NCI-H2196 (cell line): ENCODE measurements around the gene CMIP.

Experiments
- DNase-seq: peaks from one replicate; lab custom pipeline; 2025; ENCODE audit not compliant: unreplicated experiment; lab: John Stamatoyannopoulos, UW

The CMIP gene

DNA sequence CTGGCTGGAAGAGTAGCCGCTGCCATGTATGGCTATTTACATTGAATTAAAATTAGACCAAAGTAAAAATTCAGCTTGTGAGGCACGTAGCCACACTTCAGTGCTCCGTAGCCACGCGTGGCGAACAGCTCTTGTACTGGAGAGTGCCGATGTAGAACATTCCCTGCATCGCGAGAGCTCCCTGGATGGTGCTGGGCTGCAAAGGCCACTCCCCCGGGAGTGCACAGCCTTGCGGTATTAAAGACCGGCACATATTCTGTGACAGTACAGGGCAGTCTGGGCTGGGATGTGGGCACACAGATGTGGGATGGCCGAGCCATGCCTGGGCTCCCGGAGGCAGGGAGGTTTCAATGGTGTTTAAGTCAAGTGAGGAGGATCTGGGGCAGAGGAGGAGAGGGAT is 102.2 kb downstream of the CMIP start:
- DNase-seq = no peak

DNA sequence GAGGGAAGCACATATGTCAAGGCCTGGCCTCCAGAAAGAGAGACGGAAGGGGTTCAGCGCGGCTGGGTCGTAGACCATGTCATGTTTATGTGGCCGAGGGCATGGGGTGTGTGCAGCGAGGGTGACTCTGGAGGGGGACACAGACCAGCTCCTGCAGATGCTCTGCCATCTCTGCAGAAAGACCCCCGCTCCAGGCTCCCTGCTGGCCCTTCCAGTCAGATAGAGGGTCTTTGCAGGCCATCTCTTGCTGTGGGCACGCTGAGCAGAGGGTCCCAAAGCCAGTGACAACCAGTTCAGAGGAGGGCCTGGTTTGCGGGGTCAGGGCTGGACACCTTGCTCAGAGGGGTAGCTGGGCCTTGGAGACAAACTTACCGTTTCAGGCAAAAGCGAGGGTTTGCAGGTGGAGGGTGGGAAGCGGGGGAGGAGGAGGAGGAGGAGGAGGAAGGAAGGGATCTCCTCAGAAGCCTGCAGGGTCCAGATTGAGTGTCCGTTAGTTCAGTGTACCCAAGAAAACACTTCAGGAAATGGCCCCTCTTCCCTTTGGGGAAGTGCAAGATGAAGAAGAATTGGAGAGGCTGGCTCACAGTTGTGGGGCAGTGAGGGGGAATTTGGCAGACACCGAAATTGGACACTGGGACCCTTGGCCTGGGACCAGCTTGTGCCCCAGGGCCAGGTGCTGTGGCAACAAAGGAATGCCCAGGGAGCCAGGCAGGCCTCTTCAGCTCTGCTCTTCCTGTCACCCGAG is 102.8 kb downstream of the CMIP start:
- no peak for DNase-seq

DNA sequence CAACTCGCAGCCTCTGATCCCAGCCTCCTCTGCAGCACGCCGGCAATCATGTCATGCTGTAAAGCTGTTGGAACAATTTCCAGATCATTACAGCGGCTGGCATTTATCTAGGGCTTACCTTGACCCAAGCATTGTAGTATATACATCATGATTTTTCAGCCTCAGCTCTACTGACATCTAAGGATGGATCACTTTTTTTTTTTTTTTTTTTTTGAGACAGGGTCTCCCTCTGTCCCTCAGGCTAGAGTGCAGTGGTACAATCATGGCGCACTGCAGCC is 103.3 kb downstream of the CMIP start:
- DNase-seq = no peak

DNA sequence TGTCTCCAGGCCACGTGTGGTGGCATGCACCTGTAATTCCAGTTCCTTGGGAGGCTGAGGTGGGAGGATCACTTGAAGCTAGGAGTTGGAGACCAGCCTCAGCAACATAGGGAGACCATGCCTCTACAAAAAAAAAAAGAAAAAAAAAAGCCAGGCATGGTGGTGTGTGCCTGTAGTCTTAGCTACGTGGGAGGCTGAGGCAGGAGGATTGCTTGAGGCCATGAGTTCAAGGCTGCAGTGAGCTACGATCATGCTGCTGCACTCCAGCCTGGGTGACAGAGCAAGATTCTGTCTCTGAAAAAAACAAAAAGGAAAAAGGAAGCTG is 103.9 kb downstream of the CMIP start:
- no peak for DNase-seq

DNA sequence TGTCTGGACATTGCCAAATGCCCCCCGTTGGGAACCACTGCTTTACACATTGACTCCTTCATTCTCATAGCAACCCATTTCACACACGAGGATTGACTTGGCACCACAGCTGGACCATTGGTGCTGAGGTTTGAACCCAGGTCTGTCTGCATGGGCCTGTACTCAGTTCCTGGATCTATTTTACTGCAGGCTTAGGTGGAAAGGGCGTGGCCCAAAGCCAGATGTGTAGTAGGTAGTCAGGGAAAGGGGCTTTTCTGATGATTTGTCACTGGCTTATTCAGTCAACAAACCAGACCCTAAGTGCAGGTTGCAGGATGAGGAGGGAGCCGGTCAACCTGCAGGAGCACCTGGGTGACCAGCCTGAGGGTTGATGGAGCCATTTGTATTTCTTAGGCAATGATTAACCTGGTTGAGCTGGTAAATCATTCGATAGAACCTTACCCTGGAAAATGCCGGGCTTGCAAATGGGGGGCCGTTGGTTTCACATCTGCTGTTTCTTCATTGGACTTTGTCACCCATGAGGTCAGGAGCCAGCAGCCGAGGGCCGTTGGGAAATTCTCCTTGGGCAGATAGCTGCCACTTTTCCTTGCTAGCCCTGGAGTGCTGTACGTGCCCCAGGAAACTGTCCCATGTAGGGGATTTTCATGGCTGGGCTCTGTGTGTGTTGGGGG is 104.4 kb downstream of the CMIP start:
- DNase-seq = no peak

DNA sequence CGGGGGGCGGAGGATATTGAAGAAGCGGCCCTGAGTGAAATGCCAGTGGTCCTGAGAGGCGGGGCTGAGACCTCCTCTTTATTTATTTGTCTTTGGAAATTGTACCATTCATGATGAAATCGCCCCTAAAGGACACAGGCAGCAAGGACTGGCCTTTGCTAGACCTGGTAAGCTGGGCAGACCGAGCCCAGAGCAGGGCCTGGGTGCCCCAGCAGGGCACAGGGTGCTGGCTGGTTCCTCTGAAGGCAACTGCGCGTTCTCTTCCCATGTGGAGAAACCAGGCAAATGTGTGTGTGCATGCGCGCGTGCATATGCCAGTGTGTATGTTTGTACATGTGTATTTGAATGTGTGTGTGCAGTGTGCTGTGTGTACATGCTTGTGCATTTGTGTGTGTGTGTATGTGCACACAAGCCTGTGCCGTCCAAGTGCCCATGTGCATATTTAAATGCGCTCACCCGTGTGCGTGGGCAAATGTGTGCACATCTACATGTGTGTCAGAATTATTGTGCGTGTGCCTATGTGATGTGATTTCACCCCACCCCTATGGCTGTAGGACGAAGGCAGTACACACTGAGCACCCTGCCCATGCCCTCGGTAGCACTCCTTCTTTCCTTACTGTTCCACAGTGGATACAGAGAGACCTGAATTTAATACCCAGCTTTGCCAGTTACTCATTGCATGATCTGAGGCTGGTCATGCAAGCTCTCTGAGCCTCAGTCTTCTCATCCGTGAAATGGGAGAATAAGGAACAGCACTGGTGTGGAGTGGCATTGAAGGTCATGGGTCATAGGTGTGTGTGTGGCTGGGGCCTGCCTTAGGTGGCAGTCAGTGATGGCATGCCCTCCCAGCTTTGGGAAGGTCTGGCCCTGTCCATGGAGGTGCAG is 105.2 kb downstream of the CMIP start:
- DNase-seq = no peak

DNA sequence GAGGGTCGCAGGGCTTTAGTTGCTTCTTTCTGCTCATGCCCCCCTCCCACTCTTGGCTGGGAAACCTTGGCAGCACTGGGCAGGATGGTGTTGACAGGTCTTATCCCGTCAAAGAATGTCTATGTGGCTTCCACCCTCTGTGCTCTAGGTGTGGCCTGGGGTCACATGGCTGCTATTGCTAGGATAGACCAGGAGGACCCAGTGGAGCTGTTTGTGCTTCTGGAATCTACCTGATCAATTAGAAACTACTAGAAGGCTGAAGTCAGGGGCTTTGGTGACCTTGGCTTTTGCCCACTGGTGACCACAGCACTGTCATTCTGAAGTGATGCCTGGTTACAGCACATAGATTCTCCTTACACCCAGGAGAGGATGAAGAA is 105.8 kb downstream of the CMIP start:
- DNase-seq = no peak

DNA sequence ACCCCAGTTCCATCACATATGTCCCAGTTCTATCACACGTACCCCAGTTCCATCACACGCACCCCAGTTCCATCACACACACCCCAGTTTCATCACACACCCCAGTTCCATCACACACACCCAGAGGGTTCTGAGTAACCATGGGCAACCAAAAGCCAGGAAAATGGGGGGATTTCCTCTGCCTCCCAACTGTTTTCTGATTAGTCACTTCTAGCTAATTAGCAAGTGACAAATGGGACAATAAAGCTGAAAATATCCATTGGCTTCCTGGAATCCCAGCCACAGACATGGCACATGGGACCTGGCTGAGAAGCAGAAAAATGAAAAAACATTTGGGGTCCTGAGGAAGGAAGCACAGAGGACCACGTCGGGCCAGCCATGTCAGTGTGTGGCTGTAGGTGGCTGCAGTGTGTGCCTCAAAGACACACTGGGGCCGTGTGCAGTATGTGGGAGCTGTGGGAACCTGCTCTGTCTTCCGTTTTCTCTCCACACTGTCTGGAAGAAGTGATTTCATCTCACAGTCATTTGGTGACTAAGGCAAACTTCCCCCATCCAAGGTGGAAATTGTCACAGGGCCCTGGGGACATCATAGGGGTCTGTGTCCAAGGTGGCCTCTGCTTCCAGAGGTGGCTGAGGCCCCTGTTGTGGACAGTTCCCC is 106.7 kb downstream of the CMIP start:
- no peak for DNase-seq

DNA sequence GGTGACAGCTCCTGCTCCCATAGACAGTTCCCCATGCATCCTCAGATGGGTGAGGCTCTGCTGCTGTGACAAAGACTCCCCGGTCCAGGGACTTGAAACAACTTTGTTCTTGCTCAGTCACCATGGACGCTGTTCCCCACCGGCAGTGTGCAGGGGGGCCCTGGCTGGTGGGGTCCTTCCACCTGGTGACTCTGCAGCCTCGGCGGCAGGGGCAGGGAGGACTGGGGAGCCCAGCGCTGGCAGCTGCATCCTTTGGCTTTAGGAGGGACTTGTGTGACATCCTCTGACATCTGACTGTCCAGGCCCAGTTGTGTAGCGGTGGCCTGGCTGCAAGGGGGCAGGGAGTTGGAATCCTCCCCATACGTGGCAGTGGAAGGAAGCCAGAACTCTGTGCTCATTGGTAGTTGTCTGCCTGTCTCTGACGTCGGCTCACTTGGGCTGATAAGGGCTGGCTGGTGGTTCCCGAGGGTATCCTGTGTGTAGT is 107.3 kb downstream of the CMIP start:
- DNase-seq = no peak

DNA sequence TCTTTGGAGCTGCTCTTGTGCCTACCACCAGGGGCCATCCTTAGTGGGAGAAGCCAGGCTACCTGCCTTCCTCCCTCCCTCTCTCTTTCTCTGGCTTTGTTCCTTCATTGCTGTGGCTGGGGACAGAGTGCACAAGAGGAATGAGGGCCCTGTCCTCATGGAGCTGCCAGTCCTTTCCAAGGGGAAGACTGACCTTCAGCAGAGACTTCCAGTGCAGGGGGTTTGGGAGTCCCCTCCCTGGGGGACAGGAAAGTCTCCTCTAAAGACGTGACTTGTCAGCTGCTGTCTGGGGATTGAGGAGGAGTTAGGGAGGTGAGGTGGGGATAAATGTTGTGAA is 108.1 kb downstream of the CMIP start:
- no peak for DNase-seq

DNA sequence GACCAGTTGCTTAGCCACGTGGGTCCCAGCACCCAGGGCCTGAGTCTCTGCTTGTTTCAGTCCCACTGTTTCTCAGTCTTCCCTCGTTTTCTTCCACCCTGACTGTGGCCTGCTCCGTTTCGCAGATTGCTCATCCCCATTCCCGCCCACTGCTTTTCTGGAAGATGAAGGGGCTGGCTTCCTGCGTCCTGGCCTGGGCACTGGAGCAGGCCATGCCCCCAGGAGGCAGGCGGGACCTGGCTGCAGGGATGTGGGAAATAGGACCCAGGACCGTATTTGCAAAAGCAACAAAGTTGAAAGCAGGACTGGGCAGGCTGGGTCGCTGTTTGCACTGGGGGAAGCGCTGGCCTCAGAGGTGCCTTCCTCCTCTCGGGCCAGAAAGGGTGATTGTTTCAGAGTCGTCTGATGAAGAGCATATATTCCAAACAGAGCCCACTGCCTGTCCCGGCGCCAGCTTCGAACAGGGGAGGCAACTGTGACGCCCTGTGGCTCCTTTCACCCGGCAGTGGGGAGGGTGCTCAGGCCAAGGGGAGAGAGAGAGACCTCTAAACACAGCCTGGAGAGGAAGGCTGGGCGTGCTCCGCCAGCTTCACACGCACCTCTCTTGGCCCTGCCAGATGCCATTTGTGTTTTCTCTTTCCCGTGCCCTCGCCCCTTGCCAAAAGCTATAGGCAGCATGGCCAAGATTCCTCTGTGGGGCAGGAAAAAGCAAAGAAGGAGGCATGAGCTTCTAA is 108.6 kb downstream of the CMIP start:
- DNase-seq = no peak

DNA sequence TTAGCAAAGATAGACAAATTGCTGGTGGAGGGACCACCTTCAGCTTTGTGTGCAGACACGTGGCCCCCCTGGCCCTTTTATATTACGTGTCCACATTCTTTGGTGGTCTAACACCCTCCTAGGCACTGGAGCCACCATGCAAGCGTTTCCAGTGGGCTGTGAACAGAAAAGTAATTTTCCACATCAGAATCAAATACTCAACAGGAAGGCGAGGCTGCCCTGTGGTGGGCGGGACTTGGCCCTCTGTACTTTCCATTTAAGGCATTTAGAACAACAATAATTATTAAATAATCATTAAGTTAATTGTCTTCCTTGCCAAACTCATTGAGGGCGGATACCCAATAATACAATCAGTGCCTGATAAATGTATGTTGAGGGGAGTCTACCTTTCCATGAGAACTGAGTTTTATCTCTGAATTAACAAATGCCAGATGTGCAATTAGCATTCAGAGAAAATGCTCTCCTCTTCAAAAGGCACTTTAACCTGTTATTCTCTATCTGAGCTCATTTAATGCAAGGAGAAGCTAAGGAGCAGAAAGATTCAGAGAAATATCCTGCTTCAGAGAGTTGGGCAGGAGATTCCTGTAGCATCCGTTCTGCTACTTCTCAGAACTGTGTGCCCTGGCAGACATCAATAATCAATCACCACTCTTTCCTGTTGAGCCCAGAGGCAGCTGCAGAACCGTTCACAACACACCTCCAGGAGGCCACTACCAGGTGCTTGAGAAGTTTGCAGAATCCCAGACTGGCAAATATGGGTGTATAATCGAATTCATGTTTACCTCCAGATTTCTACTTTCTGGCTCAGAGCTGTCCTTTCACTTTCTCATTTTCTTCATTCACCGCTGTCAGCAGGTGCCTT is 109.4 kb downstream of the CMIP start:
- no peak for DNase-seq

DNA sequence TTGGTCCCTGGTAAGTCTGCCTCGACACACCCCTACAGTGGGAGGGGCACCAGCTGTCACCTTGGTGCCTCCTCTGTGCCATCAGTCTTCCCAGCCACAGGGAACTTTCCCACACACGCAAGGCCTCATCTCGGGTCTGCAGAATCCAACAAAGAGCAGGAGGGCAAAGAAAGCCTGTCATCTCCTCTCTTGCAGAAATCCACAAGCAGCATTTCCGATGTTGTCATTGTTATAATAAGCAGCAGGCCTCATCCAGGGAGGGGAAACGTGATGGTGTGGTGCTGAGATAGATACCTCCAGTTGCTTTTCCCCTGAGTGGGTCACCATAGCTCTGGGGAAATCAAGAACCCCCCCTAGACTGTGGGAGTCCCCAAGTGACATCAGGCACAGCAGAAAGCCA is 110.4 kb downstream of the CMIP start:
- DNase-seq = no peak

DNA sequence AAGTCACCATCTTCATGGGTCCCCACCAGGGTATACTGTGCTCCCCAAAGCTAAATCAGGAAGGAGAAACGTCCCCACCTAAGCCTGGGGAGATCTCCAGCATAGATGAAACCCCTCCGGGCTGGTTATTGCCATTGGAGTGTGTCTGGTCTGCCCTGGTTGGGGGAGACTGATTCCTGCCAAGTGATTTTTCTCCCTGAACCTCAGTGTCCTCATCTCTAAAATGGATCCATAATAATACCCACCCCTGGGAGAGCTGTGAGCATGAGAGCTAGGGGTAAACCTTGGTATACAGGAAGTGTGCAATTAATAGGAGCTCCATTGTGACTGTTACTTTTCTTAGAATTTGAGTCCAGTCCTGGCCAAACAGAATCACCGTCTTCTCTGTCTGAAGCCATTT is 111.1 kb downstream of the CMIP start:
- no peak for DNase-seq

DNA sequence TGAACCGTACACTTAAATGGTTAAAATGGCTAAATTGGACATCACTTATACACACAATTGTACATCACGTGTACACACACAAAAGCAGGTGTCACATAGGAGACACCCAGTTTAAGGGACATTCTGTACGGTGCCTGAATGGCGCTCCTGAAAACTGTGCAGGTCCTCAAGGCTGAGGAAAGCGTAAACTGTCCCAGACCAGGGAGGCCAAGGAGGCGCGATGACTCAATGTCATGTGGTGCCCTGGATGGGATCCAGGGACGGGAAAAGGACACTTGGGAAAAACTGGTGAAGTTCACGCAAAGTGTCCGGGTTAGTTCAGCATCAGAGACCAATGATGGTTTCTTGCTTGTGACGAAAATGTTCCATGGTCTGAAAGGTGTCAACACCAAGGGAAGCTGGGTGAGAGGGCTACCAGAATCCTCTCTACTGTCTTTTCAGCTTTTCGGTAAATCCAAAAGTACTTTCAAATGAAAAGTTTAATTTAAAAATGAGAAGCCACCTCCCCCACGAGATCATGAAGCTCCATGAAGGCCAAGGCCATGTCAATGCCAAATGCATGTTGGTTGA is 112.2 kb downstream of the CMIP start:
- no peak for DNase-seq

DNA sequence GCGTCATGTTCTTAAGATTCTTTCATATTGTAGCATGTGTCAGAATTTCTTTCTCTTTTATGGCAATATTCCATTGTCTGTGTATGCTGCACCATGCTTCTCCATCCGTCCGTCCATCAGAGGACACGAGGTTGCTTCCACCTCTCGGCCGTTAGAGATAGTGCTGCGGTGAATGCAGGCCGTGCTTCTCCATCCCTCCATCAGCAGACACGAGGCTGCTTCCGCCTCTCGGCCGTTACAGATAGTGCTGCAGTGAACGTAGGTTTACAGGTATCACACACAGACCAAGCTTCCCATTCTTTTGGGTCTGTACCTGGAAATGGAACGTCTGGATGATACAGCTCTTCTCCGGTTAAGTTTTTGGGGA is 113.5 kb downstream of the CMIP start:
- DNase-seq = no peak

DNA sequence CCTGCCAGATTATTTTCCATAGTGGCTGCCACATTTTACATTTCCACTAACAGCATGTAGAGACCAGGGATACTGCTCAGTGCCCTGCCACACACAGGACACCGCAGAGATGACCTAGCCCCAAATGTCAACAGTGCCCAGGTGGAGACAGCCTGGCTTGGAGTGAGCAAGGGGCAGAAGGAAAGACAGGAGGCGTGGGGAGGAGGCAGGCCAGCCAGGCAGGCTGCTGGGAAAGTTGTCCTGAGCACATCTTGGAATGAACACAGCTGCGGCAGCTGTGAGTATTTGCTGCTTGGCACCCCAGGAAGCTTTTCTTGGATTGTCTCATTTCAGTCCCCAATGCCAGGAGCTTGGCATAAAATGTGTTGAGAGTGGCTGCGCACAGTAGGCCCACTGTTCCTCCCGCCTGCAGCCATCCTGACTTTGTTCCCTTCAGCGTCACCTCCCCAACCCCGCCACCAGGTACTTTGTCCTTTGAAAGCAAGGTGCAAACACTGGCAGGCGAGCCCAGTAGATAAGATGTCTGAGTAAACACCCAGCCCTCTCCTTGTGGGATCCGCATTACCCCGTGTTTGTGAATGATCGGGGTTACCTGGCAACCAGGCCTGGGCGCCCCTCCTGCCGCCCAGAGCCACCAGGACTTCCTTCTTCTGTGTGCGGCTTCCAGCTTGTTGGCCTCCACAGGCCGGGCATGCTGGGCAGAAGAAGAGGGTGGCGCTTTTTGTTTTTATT is 114.0 kb downstream of the CMIP start:
- peak; percentile 71 for DNase-seq

DNA sequence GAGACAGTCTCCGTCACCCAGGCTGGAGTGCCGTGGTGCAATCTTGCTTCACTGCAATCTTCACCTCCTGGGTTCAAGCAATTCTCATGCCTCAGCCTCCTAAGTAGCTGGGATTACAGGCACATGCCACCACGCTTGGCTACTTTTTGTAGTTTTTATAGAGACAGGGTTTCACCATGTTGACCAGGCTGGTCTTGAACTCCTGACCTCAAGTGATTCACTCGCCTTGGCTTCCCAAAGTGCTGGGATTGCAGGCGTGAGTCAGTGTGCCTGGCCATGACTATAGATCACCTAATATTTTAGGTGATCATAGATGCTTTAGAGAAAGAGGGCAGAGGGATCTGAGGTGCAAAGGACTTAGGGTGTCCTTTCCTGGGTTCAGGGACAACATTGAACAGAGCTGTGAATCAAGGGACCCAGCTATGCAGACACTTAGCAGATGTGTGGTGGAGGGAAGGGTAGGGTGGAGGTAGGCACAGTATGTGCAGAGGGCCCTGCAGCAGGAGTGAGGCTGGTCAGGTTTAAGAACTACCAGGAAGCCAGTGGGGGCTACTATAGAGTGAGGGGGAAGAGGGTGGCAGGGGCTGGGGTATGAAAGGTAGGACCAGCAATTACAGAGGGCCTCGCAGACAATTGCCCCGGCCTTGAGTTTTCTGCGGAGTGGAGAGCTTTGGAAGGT is 116.5 kb downstream of the CMIP start:
- DNase-seq = no peak
